Left forelimb (tissue), 1 donor: ENCODE results near the gene TRPM2.

Source experiments
- DNase-seq: peaks from one replicate; pipeline ENCODE4 v3.0.0-alpha.2; 2018; ENCODE audit warnings: low spot score

TRPM2 gene

DNA sequence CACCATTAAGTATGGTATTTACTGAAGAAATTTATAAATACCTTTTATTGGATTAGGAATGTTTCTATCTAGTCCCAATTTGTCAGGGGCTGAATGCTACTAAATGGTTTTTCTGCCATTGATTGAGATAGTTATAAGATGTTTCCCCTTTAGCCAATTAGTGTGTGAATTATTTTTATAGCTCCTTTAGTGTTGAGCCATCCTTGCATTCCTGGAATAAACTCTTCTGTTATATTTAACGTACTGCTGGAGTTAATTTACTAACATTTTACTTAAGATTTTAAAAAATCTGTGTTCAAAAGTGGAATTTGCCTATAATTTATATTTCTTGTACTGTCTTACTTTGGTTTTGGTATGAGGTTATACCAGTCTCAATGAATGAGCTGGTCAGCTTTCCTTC lies 76.5 kb downstream of the TRPM2 start:
- DNase-seq: no peak

DNA sequence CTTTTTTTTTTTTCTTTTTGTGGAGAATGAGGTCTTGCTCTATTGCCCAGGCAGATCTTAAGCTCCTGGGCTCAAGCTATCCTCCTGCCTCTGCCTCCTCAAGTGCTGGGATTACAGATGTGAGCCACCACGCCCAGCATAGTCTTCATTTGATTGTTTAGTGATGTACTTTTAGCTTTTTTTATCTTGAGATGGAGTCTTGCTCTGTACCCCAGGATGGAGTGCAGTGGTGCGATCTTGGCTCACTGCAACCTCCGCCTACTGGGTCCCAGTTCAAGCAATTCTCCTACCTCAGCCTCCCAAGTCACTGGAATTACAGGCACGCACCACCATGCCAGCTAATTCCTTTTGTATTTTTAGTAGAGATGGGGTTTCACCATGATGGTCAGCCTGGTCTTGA lies 77.9 kb downstream of the TRPM2 start:
- no peak for DNase-seq

DNA sequence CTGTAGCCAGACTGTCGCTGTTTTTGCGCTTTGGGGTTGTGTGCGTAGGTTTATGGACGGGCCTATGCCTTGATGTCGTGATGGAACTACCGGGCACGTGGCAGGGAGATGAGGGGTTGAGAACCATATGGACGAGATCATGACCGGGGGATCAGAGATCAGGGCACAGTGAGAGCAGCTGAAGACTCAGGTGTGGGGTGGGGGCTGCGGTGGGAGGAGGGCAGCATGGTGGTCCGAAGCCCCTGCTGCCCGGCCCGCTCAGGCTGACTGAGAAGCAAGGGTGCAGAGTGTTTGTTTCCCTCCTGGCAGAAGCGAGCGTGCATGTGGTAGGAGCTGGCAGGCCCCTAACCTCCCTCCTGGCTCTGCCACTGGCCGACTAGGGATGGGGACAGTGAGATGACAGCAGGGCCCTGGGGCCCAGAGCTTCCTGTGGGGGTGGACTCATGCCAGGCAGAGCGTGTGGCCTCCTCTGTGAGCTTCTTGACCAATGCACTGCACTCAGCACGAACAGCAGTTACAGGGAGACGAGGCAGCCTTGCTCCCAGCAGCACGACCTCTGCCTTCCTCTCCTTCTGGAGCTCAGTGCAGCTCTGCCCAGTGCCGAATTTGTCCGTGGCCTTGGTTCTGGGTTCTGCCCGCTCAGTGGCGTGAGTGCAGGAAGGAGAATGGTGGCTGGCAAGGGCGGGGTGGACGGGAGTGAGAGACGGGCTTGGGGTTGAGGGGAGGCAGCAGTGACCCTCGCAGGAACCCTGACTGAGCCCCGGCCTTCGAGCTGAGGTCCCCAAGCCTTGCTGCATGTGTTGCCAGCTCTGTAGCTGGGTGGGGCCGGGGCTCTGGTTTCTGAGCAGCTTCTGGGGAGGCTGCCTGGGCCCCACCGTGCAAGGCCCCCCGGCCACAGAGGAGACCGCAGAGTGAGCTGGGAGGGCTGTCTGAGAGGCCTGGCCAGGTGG lies 79.7 kb downstream of the TRPM2 start:
- DNase-seq: no peak

DNA sequence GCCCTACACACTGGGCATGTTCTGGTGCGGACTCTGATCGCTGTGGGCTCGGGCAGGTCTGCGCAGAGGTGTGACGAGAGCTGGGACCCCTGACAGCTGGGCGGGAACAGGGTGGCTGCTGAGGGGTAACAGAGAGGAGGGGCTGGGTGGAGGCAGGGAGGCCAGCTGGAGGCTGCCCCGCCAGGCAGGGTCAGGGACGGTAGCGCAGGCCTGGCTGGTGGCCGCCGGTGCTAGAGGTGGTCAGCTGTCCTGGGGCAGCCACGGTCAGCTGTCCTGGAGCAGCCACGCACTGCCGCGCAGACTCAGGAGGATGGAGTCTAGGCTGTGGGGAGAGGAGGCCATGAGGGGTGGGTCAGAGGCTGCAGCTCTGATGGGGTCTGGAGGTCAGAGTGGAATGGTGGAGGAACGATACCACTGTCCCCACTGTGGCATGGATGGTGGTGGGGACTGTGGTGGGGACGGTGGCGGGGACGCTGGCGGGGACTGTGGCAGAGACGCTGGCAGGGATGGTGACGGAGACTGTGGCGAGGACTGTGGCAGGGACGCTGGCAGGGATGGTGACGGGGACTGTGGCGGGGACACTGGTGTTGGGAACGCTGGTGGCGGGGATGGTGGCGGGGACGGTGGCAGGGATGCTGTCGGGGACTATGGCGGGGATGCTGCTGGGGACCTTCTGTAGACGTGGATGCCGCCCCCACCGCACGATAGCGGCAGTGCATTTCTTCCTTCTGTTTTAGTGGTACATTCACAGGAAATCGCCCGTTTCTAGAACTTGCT lies 80.6 kb downstream of the TRPM2 start:
- DNase-seq: peak; percentile 55

DNA sequence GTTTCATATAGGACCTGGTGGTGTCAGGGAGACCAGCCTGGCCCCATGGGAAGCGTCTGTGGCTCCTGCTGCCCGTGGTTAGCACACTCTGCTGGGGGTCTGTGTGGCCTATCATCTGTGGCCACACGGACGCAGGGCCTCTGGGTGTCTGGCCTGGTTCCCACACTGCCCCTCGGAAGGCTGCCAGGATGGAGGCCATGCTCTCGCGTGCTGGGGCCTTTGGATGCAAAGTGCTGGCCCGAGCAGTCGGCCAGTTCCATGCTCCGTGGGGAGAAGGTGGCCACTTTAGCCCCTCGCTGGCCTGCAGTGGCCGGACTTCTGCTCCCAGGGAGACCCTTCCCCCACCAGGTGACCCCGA lies 81.1 kb downstream of the TRPM2 start:
- peak; percentile 44 for DNase-seq

DNA sequence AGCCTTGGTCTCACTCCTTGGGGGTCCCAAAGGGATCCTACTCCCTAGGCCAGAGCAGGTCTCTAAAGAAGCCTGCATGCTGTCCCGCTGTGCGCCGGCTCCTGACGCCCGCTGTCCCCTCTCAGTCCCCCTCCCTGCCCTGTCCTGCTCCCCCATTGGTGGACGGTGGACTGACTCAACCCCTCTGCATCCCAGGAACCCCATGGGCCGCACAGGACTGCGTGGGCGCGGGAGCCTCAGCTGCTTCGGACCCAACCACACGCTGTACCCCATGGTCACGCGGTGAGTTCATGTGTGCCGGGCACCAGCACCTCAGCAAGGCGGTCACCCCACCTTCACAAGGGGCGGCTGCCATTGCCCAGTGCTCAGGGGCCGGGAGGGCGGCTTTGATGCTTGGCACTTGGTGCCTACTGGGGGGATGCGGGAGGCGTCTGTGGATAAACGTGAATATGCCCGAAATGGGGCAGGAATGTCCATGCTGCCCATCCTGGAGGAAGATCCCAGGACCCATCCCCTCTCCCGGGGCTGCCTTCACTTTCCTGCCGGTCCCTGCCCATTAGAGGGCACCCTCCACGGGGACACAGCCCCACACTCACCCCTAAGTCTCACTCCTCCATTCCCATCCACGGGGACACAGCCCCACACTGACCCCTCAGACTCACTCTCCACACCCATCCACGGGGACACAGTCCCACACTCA lies 81.7 kb downstream of the TRPM2 start:
- DNase-seq: peak; percentile 57

DNA sequence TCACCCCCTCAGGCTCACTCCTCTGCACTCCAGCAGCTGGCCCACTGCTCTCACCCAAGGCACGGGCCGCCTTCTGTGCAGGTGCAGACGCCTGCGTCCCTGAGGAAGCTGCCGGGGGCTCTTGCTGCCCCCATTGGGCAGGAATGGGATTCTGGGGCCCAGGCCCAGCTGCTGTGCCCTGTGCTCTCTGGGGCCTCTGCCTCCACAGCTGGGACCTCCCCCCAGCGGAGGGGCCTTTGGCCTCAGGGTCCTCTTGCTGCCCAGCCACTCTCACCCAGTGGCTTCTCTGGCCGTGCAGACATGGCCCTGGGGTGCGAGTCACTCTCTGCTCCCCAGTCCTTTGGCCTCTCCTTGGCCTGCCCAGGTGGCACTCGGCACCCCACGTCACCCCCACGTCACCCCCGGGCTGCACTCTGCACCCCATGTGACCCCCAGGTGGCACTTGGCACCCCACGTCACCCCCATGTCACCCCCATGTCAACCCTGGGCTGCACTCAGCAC lies 82.7 kb downstream of the TRPM2 start:
- DNase-seq: peak; percentile 48

DNA sequence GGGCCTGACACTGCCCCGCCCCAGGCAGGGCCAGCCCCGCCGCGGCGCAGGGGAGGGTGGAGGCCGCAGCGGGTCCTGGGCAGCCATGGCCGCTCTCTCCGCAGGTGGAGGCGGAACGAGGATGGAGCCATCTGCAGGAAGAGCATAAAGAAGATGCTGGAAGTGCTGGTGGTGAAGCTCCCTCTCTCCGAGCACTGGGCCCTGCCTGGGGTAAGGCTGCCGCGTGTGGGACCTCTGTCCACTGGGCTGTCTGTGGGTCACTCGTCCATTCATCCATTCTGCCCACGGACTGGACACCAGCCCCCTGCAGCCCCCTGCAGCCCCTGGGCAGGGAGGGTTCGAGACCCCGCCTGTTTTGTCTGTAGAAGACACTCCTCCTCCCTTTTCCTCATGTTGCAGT lies 83.5 kb downstream of the TRPM2 start:
- DNase-seq: peak; percentile 38

DNA sequence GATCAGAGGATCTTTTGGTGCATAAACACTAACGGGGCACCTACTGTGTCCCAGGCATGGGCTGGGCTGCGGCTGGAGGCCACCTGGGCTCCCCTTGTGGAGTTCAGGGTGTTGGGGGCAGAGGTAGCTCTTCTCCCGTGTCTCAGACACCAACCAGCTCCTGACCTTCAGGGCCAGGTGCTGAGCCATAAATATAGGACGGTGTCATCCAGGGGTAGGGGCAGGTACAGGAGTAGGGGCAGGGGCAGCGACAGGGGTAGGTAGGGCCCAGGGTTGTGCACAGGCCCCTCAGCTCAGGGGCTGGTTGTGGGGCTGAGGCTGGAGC lies 83.9 kb downstream of the TRPM2 start:
- no peak for DNase-seq

DNA sequence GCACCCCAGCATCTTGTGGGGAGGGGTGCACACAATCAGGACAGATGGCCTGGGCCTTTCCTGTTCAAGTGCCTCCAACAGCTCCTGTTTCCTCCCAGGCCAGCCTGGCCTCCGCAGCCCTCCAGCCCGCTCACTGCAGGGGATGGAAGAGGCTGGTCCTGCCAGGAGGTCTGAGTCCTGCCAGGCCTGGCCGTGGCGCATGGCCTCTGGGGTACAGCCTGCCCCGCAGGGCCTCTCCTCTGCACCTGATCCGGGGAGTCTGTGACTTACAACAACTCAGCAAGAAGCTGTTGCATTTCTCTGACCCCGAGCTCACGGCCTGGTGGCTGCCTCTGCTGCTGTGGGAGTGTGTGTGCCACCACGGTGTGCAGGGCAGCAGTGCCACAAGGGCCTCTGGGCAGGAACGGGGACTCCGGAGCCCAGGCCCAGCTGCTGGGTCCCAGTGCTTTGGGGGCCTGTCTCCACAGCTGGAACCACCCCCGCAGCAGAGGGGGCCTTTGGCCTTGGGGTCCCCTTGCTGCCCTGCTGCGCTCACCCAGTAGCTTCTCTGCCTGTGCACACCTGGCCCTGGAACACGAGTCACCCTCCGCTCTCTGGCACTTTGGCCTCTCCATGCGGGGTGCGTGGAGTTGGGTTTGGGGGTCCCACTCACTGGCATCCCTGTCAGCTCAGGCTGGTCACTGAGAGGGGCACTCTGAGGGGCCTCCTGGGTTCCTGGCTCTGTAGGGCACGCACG lies 84.4 kb downstream of the TRPM2 start:
- DNase-seq: no peak

DNA sequence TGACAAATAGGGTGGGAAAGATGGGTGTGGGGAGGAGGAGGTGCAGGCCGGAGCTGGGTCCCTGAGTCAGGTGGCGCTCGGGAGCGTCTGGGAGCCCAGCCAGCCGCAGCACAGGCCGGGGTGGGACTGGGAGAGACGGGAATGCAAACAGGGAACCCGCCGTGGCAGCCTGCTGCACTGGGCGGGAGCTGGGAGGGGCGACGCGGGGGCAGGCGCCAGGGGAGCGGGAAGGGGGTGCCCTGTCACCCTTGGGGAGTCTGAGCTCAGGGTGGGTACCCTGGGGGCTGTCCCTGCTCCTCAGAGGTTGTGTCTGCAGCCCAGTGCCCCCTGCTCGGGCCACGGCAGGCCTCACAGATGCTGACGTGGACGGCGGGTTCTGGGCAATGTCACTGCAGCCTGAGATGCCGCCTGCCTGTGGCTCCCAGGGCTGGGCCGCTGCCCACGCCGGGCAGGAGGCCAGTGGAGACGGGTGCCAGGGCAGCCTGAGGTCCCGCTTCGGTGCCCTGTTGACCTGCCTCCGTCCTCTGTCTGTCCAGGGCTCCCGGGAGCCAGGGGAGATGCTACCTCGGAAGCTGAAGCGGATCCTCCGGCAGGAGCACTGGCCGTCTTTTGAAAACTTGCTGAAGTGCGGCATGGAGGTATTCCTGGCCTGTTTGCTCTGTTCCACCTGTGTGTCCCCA lies 85.2 kb downstream of the TRPM2 start:
- DNase-seq: no peak

DNA sequence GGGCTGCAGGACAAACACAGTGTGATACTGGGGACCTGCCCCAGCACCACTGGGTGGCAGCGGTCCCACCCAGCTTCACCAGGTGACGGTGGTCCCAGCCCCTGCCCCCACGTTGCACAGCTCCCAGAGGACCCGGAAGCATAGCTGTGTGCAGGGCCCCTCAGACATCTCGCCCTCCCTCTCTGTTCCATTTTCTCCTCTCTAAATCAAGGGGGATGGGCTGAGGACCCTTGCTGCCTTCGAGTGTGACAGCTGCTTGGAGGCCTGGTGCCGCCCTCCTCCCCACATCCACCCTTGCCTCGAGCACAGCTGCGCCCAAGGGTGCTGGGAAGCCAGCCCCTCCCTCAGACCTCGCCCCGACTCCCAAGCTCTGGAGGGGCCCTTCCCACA lies 85.8 kb downstream of the TRPM2 start:
- no peak for DNase-seq

DNA sequence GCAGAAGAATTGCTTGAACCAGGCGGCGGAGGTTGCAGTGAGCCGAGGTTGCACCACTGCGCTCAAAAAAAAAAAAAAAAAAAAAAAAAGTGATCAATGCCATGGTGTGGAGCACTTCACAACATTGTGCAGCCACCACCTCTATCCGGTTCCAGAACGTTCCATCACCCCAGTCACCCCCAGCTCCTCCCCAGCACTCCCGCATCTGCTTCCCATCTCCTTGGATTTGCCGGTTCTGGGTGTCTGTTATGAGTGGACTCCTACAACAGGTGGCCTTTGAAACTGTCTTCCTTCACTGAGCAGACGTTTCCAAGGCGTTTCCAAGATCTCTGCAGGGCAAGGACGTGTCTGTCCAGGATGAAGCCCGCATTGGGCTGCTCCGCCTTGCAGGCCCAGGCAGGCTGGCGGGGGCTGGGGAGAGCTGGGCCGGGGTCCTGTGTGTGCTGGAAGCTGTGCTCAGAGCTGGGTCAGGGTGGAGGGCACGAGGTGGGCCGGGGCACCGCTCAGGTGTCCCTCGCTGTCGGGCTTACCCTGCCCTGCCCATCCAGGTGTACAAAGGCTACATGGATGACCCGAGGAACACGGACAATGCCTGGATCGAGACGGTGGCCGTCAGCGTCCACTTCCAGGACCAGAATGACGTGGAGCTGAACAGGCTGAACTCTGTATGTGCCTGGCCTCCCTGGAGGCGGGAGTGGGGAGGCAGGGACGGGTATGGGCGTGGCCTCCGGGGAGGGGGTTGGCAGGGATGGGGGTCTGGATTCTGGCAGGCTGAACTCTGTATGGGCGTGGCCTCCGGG lies 87.0 kb downstream of the TRPM2 start:
- no peak for DNase-seq

DNA sequence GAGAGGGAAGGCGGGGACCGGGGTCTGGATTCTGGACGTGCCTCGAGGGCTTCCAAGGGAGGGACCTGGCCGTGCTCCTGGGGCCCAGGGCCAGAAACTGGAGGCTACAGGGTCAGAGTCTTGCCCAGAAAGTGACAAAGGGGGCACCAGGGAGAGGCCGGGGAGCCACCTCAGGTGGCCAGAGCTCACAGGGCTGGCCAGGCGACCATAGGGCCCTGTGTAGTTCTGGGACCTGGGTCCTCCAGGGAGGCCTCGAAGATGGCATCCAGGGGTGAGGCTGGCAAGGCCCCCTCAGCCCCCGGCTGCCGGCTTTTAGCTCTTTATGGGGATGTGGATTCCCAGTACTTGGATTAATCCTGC lies 87.6 kb downstream of the TRPM2 start:
- DNase-seq: no peak

DNA sequence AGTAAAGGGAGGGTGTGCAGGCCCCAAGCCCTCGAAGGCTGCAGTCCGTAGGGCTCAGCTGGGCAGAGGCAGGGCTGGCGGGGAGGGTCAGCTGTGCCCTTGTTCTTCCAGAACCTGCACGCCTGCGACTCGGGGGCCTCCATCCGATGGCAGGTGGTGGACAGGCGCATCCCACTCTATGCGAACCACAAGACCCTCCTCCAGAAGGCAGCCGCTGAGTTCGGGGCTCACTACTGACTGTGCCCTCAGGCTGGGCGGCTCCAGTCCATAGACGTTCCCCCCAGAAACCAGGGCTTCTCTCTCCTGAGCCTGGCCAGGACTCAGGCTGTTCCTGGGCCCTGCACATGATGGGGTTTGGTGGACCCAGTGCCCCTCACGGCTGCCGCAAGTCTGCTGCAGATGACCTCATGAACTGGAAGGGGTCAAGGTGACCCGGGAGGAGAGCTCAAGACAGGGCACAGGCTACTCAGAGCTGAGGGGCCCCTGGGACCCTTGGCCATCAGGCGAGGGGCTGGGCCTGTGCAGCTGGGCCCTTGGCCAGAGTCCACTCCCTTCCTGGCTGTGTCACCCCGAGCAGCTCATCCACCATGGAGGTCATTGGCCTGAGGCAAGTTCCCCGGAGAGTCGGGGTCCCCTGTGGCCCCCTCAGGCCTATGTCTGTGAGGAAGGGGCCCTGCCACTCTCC lies 88.3 kb downstream of the TRPM2 start:
- no peak for DNase-seq

DNA sequence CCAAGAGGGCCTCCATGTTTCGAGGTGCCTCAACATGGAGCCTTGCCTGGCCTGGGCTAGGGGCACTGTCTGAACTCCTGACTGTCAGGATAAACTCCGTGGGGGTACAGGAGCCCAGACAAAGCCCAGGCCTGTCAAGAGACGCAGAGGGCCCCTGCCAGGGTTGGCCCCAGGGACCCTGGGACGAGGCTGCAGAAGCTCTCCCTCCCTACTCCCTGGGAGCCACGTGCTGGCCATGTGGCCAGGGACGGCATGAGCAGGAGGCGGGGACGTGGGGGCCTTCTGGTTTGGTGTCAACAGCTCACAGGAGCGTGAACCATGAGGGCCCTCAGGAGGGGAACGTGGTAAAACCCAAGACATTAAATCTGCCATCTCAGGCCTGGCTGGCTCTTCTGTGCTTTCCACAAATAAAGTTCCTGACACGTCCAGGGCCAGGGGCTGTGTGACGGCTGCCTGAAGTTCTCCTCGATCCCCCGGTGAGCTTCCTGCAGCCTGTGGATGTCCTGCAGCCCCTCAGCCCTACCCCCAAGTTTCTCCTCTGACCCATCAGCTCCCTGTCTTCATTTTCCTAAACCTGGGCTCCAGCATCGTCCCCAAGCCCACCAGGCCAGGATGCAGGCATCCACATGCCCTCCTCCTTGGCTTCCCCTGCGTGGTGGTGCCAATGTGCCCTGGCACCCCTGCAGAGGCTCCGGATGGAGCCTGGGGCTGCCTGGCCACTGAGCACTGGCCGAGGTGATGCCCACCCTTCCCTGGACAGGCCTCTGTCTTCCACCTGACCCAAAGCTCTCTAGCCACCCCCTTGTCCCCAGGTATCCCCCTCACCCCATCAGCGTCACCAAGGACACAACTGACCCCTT lies 89.1 kb downstream of the TRPM2 start:
- no peak for DNase-seq

DNA sequence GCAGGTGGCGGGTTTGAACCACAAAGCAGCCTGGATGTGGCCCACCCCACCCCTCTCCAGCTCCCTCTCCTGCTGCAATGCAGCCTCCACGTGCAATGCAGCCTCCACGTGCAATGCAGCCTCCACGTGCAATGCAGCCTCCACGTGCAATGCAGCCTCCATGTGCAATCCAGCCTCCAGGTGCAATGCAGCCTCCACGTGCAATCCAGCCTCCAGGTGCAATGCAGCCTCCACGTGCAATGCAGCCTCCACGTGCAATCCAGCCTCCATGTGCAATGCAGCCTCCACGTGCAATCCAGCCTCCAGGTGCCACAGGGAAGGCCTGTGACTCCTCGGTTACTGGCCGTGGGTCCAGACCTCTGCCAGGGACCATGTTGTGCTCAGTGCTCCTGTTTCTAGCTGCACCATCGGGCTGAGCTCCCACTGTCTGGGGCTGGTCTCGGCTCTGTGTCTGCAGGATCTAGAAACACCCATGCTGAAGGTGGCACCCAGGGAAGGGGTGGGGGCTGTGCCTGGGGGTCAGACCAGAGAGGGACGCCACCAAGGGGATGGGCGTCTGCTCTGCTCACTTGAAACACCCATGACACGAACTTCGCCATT lies 90.0 kb downstream of the TRPM2 start:
- no peak for DNase-seq

DNA sequence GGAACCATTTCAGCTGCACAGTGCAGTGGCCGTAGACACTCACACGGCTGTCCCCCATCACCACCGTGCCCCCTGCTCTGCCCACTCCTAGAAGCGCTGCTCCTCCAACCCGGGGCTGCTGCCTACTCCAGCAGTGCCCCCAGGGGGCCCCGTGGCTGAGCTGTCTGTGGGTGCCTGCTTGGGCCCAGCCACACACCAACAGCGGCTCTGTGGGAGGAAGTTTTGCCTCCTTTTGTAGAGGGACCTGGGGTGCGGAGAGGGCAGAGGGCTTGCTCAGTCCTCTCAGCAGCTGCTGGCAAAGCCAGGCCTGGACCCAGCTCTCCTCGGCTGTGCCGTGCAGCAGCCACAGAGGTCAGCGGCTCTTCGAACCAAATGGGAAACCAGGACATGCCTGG lies 90.5 kb downstream of the TRPM2 start:
- no peak for DNase-seq
